Erythroblast (primary cell): Measurements from ENCODE around the gene ZNF827.

ENCODE experiments used
- DNase-seq, 2 experiments: peaks; one replicate each; lab custom pipeline; 2025; lab: John Stamatoyannopoulos, UW
- GATA1 ChIP-seq: IDR thresholded peaks from 2 replicates; pipeline ENCODE4 v1.6.1; 2011; ENCODE audit warnings: low read depth, mild to moderate bottlenecking, control low read depth, low read length, moderate library complexity
- POLR2A ChIP-seq: IDR thresholded peaks from 2 replicates; pipeline ENCODE4 v1.6.1; 2011; ENCODE audit warnings: mild to moderate bottlenecking, low read length

Gene ZNF827

DNA sequence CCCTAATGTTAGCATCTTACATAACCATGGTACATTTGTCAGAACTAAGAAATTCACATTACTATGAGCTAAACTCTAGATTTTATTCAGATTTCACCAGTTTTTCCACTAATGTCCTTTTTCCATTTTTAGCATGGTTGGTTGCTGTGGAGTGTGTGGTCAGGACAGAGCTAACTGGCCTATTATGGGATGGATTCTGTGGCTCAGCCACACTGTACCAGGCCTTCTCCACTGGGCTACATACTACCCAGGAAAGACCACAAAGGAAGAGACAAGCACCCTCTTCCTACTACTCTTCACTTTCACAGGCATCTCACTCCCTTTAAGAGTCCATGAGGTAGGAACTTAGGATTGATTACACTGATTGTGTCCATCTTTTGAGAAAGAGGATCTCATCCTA is 67.4 kb downstream of the ZNF827 start:
- DNase-seq = no peak
- TF ChIP-seq POLR2A (no peak), GATA1 (no peak)

DNA sequence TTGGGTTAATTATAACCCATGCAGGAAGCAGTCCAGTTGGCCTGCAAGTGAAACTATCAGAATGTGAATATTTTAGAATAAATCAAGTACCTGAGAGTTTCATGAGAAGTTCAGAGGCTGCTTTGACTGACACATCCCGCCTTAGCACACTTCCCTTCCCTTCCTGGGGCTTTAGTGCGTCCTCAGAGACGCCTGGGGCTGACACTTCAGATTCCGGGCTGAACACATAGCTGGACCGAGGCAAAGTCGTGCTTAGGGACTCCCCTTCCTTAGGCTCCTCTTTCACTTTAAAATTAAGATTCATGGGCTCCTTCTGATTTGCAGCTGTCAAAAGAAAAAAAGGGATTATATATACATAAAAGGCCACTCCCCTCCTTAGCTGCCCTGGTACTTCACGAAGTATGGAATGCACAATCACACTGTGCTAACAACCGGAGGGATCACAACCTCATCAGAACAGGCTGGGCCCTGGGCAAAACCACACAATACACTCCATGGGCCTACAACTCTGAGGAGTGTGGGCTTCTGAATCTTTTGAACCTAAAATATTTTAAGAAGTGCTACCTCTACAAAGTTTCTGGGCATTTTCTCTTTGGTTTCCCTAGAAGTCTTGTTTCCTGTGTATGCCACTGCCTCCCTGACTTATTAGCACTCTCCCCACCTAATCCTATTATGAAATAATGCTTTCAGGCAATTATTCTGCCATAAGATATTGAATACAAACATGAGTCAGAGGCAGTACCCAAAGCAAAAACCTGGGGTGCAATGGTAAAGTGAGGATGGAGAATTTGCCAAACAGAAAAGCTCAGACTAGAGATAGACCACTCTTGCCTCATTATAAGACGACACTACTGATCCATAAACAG is 68.2 kb downstream of the ZNF827 start:
- no peak for DNase-seq

DNA sequence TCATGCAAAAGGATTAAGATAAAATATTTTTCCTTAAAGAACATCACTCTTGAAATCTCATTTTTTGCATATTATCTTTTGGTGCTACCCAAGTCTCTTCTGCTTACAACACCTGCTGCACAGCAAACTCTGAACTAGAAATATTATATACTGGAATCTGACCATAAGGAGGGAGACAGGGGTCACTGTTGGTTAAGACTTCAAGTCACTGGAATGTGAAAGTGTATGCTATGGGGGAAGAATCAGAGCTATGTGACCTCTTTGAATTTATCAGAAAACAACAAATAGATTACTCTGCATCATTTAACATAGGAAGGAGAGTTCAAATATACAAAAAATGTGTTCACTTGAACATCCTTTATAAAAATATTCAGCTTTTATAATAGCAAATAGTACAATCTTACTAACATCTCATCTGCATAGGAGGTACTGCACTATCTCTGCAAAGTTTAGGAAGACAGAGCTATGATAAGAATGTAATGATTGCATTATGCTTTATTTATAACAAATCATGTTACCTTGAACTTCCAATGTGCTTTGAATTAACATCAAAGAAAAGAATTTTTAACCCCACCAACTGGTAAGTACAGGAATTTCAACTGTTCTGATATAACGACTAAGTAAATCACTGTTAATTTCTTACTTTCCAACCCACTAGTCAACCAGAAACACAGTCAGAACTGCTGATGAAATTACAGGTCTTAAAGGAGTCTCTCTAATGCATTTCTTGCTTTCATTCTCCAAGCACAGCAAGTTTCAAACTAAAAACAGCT is 69.8 kb downstream of the ZNF827 start:
- DNase-seq = no peak
- TF ChIP-seq POLR2A = no peak

More for the DNA sequence above, 68.2 kb downstream of the ZNF827 start:
- TF ChIP-seq GATA1 (no peak), POLR2A (no peak)

DNA sequence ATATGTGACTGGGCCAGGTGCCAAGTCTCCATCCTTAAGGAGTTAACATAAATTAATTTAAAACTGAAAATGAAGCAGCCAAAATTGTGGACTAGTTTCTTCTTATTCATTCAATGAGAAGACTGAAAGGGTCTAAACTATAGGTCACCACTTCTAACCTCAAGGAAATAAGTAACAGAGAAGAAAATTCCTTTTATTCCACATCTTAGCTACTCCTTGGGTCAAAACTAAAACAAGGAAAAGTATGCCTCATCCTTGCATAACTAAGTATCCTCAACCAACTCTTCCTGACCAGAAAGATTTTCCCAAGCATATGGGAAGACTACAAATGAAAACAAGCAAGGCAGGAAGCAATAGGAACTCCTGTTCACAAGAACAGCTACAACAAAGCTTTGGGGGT is 71.2 kb downstream of the ZNF827 start:
- TF ChIP-seq POLR2A (no peak), GATA1 (no peak)
- no peak for DNase-seq

DNA sequence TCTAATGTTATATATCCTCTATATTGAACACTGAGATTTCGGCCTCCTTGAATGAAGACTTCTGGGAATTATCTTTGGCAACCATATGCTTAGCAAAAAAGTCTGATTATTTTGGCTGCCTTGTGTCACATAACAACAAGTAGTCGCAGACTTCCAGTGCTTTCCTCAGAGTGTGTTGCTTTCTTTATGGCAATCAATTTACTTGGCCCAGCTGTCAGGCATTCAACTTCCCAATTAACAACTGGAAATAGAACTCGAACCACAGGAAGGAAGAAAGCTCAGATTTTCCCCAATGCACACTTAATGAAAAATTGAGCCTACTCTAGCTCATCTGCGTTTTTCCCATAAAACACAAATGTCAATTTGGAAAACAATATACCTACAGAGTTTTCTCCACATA is 71.6 kb downstream of the ZNF827 start:
- no peak for DNase-seq
- TF ChIP-seq GATA1 = no peak
- TF ChIP-seq POLR2A = no peak

DNA sequence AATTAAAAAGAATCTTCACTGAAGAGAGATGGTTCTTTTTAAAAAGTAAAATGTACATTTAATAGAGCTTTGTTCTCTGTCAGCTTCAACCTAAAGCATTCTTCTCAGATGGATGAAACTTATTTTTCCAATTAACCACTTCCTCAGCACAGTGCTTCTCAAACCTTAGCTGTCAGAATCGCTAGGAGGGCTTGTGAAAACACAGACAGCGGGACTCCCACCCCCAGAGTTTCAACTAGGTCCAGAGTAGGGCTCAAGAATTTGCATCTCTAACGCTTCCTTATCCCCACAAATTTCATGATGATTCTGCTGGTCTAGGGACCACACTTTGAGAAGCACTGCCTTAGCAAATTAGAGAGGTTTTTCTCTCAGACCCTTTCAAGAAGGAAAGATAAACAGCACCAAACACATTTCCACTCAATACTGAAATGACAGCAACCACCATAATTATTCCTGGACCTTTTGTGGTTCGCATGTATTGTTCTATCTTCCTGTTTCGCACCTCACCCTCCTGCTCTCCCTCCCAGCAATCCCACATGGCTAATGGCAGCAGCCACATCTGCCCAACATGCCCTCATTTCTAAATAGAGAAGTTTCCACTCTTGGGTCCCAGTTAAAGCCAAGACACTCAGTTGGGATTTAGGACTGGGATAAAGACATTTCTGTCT is 73.2 kb downstream of the ZNF827 start:
- no peak for DNase-seq
- TF ChIP-seq GATA1 = no peak
- TF ChIP-seq POLR2A = no peak

DNA sequence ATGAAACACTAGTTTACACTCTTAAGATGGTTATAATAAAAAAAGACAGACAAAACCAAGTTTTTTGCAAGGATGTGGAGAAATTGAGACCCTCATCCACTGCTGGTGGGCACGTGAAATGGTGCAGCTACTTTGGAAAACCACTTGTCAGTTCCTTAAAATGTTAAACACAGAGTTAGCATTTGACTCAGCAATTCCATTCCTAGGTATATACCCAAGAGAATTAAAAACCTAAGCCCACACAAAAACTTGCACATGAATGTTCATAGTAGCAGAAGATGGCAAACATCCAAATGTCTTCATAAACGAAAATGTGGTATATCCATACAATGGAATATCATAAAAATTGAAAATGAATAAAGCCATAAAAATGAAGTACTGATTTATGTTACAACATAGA is 75.4 kb downstream of the ZNF827 start:
- TF ChIP-seq POLR2A = no peak
- TF ChIP-seq GATA1 = no peak
- DNase-seq = no peak

DNA sequence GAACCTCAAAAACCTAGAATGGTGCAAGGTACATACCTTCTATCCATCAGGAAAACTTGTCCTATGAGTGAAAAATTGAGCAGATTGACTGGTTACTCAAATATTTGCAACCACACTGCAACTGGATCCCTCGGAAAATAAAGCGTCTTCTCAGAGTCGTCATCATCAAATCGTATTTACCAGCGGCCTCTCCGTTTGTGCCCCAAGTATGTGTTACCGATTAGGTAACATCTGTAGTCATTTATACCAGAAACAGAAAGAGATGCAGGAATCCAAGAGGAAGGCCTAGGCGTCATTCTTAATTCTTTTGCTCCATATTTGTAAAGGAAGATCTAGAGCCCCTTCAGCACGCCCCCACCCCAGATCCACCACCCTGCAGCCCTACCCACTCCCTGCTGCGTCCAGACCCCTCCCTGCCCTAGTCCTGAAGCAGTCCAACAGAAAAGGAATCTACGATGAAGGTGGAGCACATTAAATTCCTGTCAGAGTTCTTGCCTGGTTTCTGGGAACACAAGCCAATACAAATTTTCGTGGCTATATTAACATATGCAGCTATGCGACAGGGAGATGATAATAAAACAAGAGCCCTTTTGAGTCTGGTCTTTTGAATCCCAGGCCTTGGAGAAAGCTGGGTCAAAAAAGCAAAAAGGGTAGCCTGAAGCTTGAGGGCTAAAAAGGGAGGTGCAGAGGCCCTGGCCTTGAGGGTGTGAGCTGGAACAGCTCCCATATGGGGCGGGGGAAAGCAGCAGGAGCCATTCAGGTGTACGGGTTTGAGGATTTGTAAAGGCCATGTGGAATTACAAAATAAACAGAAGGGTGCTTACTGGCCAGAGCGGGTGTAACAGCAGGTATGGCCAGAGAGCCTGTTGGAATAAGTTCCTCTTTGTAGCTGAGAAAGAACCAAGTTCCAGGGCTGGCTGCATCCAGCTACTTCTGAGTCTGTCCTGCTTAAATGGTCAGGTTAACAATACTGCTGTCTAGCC is 77.0 kb downstream of the ZNF827 start:
- no peak for DNase-seq
- no peak for TF ChIP-seq GATA1
- TF ChIP-seq POLR2A = no peak

DNA sequence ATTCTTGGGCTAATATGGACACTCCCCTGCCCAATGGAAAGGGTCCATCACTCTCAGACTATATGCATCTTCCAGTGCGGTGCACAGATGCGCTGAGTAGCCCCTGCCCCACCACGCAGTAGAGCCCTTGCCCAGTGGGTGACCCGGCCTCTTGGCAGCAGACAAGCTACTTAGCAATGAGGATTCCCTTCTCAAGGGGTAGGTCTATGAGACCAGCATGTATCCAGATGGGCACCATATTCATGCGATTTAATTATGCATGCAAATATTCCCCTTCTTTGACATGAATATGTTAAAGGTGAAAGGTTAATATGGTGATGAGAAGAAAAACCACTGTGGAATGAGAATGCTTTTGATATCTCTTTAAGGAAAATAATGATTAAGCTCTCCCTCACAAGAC is 77.7 kb downstream of the ZNF827 start:
- no peak for DNase-seq
- no peak for TF ChIP-seq POLR2A
- TF ChIP-seq GATA1 = no peak

DNA sequence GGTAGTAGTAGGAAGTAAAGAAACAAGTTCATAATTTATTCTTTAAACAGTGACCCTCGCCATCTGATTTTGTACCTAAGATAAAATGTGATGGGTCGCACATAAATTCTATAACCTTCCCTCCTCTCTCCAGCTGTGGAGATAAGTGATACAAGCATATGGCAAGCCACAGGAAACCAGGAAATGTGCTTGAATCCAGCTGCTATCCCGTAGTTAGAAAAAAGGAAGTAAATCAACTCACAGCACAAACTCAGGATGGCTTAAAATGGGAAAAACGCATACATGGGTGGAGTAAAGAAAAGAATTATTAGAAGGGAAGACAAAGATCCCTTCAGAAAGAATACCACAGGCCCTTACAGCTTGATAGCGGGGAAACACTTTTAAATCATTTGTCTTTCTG is 78.2 kb downstream of the ZNF827 start:
- TF ChIP-seq GATA1 = no peak
- no peak for TF ChIP-seq POLR2A
- no peak for DNase-seq

DNA sequence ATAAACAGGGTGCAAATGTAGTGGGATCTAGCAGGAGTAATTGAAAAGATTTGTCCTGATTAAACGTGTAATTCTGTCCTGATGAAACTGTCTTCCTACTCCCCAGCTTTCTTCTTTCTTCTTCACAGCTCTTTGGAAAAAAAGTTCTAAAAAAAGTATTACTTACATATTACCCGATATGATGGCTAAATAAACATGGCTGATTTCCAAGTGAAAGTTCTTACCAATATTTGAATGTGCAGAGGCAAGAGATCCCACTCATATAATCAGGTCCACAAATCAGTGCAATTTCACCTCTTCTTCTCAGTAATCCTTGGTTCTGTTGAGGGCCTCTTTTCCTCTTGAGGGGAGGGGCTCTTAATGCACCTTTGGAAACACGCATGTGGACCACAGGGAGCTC is 78.7 kb downstream of the ZNF827 start:
- no peak for TF ChIP-seq GATA1

DNA sequence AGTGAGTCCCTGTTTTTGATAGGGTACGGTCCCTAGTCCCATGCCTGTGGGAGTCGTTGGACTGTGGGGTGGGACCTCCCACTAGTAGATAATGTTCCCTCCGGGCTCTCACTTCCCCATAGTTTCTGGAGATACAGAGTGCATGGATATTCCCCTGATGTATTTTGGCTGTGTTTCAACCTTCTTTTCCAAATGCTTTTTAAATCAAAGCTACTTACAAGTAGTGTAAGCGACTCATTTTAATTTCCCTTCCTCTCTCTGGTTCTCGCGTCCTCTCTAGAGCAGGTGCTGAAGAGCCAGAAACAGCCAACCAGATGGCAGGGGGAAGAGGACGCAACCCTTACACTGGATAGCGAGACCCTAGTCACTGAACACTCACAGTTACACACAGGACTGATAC is 79.2 kb downstream of the ZNF827 start:
- no peak for TF ChIP-seq GATA1
- TF ChIP-seq POLR2A = no peak
- no peak for DNase-seq

More for the DNA sequence above, 78.7 kb downstream of the ZNF827 start:
- DNase-seq = no peak
